ENCODE data around the gene ITIH4.

The ITIH4 gene

DNA sequence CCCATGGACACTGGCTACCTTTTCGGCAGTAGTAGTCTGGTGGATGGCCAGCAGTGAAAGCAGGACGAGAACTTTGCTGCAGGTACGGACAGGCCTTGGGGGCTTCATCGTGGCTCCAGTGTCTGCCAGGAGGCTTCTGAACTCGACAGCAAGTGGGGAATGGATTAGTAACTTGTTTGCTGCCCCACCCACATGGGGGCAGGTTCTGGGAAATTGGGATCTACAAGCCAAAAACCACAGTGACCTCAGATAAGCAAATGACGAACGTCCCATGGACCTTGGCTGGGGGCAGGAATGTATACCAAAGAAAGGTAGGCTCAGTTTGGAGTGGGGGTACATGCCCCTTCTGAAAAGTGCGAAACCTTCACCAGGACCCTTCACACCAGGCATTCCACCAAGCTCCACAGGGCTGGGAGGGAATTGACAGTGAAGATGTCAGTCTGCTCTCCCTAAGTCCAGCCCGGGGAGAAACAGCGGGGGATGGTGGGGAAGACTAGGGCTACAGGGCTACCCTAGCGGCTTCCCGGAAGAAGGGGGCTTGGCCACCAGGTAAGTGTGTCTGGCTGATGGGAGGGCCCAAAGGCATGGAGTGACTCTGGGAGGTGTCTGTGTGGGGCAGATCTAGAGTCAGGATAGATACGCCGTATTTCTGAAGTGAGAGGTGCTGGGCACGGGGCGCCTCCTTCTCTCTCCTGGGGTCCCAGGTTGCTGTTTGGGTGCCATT is at the start of gene ITIH4:
Gene ITIH4, minus strand, starts transcription at position 138 of the 724 bp plus-strand sequence. Its CDS starts 30 bp downstream, at position 108.
- DNase-seq (ENCODE audit: low read depth): no peak

DNA sequence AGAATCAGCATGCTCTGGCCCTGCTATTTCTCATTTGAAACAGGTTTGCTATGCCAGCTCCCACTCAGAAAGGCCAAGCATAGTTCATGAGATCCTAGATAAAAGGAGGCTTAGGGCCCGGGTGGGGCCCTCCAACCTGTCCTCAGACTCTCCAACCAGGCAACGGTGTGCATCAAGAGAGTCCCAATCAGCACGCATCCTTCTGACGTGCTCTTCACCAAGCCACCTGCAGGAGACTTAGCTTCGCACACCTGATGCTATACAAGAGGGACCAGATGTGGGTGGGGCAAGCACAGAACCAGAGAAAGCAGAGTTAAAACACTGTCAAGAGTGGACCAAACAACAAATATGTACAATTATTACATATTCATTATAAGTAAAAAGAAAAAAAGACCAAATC is 49.6 kb upstream of the ITIH4 start:
- no peak for DNase-seq (ENCODE audit: low read depth)

DNA sequence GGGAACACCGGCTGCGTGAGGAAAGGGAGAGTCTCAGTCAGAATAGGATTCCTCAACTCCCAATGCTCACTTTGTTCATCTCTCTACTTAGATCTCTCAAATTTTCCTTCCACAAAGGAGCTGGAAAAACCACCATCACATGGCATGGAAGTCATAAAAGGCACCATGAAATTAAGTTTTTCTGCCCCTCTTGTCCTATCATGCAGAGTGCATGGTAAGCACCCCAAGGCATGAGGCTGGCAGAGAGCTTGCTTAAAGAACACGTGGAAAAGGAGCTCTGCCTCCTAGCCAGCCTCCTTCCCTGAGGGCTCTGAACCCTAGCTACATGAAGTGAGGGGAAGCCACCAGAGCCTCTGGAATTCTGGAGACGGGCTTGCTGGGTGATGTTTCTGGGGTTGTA is 49.1 kb upstream of the ITIH4 start:
- DNase-seq (ENCODE audit: low read depth): no peak

DNA sequence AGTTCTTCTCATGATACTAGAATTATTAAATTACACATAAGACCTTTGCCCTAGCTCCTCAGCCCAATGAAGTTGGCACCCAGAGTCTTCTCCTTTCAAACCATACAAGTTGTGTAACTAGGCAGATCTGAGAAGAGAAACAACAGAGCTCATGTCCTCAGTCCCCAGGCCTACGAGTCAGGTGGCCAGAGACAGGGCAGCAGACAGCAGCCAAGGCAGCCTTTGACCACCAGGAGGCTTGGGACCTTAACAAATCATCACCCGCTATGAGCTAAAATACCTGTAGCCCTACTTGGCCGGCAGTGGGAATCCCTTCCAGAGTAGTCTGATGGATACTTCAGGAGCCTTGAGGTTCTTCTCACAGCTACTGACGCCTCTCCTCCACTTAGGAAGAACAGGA is 48.6 kb upstream of the ITIH4 start:
- no peak for DNase-seq (ENCODE audit: low read depth)

DNA sequence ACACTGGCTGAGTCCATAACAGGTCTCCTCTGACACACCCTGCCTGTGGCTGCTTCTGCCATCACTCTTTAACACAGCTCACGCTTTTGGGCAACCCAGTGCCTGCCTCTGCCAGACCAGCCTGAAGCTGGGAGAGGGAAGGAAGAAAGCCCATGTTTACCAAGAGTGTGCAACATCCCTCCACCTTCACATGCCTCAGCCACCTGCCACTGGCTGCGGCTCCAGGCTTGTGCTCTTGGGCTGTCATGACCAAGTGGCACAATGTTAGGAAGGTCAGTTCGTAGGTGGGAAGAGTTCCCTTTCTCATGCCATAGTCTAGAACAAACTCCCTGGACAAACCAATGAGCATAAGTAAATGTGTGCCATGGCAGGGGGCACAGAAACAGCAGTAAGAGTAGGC is 46.6 kb upstream of the ITIH4 start:
- no peak for DNase-seq (ENCODE audit: low read depth)

DNA sequence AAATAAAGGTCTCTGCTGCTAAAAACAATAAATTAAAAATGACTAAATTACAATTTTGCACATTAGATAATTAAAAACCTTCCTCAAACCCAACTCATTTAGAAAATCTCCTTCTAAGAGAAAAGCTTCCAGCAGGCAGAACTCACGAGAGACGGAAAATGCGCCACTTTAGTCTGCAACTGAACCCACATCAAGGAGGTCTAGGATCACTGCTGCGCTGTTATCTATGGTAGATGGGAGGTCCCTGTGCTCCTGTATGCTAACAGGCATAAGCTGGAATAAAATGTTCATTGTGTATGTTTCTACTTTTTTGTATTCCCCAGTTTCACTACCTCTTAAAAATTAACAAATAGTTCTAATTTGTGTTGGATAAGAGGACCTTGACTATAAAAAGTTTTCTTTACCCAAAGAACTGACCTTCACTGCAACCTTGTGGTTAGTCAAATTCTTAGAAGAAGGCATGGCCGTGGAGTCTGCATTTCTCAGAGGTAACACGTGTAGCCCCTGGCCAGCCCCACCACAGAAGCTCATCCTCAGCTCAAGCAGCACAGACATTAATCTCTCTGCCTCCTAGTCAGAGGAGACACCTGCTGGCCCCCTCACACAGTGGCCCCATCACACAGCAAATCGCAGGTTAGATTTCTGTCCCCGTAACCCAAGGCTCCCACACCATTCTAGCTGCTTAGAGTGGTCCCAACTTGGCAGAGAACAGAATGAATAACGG is 44.6 kb upstream of the ITIH4 start:
- no peak for DNase-seq (ENCODE audit: low read depth)

DNA sequence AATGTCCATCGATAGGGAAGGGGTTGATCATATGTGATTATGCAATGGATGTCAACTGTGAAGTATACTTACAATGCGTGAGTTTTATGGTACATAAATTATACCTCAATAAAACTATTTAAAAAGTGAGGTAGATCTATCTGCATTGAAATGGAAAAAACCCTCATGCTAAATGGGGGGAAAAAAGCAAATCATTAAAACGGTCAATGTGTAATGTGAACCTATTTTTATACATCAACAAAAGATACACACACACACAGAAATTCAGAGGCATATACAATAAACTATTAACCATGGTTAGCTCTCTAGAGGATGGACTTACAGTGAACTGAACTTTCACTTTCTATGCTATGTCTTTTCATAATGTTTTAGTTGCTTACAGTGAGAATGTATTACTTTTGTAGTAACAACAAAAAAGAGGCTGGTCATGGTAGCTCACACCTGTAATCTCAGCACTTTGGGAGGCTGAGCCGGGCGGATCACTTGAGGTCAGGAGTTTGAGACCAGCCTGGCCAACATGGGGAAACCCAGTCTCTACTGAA is 43.8 kb upstream of the ITIH4 start:
- no peak for DNase-seq (ENCODE audit: low read depth)

DNA sequence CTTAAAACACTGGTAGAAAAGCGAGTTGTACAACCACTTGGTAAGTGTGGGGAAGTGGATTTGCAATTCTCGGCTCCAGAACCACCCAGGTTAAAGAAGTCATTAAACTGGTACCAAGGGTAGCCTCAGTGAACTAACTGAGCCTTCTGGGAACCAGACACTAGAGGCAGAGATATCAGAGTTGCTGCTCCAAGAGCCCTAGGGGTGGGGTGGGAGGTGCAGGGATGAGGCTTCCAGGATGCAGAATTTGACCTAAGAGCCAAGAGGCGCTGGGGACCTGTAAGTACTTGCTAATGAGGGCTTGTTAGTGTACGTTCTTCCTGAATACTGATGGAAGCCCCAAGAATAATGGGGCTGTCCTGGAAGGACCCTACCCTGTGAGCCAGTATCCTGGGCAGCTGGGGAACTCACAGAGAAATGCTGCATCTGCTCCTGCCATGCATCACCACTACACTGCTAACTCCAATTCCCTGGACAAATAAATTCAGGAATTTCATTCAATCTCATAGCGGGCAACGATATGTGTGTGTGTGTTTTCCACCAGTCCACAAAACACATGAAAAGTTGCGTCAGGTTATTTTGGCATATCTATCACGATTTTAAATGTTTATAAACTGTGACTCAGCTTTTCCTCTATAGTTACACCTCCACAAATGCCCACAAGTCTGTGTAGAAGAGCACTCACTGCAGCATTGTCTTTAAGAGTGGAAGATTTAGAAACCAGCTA is 43.1 kb upstream of the ITIH4 start:
- no peak for DNase-seq (ENCODE audit: low read depth)

DNA sequence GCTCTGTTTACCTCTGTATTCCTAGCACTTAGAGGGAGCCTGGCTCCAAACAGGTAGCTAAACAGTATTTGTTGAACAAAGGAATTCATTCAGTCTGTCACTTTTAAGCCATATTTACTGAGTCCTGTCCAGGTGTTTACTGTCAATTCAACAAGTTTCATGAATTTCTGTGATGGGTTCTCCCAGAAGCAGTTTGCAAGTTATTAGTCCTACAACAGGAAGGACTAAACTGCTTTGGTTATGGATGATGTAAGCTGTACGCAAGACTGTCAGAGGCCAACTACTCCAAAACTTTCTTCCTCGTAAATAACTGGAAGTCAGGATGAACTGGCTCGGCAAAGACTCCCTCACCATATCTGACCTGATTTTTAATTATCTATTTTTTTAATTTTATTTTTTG is 41.8 kb upstream of the ITIH4 start:
- no peak for DNase-seq (ENCODE audit: low read depth)

DNA sequence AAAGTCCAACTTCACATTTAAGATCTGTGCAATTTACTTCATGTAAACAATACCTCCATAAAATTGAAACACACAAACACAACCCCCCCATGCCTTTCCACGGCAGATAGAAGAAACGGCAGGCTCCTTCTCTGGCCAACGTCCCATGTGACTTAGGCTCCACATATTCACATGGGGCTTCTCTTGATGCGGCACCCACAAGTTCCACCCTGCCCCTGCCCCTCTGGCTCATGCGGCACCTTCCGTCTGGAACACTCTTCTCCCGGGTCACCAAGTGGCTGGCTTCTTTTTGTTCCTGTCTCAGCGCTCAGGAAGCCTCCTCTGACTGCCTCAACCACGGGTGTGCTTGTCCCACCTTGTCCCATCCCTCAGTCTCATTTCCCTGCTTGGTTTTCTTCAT is 41.3 kb upstream of the ITIH4 start:
- no peak for DNase-seq (ENCODE audit: low read depth)

DNA sequence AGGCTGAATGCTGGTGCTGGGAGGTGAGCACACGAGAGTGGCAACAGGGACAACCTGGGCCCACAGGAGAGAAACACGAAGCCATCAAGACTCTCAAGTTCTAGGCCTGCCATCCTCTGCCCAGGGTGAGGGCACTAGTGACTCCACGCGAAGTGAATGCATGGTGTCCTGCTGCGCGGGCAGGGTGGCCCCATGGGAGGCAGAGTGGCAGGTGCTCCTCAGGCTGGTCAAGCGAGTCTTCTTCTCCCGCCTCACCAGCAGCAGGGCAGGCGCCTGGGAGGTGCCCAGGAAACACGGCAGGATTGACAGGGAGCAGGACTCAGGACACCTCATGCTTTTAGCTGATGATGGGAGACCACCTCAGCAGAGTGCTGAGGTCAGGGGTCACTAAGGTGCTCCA is 40.0 kb upstream of the ITIH4 start:
- no peak for DNase-seq (ENCODE audit: low read depth)

DNA sequence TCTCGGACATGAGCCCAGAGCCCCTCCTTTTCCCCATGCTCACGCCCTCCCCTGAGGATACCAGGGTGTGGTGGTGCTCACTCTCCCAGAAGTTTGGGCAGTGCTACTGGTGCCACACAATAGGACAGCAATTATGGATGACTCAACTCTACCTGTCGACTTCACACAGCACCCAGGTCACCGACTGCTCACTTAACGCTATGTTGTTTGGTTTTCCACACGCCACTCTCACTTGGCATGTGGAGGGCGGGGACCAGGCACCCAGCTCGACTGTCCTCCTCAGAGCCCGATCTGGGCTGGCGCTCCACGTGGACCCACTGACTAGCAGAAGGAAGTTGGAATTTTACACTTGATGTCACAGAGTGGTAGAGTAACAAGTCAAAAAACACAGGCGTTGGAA is 36.0 kb upstream of the ITIH4 start:
- DNase-seq (ENCODE audit: low read depth): no peak

DNA sequence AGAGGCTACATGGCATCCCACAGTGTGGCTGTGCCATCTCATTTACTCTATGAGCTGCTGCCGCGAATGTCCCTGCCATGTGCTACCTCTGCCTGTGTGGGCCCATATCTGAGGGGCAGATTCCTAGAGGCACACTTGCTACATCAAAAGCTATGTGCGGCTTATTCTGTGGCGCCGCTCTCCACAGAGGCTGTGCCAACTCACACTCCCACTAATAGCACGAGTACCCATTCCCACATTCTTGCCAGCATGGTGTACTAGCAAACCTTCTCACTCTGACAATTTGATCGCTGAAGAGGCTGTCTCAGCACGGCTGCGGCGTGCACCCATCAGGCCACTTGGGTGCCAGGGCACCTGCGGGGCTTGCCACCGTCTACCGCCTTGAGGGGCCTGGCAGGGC is 35.5 kb upstream of the ITIH4 start:
- DNase-seq (ENCODE audit: low read depth): no peak

DNA sequence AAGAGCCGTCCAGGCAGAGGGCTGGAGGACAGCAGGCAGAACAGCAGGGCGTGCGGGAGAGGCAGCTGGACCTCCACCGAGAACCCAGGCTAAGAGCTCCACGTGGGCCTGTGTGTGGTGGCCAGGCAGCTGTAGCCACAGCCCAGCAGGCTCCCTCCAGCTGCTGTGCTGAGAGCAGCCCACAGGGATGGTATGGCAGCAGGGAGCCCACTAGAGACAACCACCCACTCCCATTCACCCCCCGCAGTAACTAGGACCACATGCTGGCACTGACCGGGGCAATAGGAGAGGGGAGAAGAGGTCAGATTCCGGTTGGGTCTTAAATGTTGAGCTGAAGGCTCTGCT is 29.9 kb upstream of the ITIH4 start:
- no peak for DNase-seq (ENCODE audit: low read depth)

DNA sequence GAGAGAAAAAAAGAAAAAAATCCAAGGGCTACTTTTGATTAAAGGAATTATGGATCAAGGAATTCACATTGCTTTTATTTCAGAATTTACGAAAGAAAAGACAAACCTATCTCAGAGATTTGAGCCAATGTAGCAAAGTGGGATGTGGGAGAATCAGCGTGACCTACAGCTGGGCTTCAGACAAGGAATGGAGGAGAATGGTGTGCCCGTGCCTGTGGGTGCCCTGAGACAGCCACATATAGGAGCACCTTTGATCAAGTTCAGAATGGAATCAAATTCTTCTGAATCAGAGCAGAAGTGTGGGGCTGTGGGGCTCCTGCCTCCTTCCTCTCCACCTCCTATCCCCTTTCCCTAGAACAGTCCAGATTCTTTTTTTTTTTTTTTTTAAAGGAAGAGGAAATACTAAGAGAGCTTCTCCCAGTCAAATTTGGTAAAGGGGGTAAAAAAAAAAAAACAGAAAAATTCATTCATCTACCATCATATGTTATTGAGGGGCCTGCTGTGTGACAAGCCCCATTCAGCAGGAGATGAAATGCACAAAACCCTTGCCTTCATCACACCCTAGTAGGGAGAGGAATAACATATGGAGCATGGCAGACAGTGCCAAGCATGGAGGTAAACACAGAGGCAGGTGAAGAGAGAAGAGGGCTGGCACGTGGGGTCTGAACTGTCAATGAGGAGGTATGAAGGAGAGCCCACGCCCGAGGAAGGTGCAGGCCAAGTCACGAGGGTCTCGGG is 29.4 kb upstream of the ITIH4 start:
- DNase-seq (ENCODE audit: low read depth): no peak

DNA sequence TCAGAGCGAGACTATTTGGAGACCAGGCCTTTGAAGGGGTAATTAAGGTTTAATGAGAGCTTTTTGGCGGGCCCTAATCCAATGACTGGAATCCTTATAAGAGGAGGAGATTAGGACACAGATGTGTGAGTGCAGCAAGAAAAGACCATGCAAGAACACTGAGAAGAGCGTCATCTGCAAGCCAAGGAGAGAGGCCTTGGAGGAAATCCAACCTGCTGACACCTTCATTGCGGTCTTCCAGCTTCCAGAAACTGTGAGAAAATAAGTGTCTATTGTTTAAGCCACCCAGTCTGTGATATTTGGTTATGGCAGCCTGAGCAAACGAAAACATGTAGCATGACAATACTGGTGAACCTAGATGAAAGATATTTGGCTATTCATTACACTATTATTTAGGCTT is 27.4 kb upstream of the ITIH4 start:
- DNase-seq (ENCODE audit: low read depth): no peak

DNA sequence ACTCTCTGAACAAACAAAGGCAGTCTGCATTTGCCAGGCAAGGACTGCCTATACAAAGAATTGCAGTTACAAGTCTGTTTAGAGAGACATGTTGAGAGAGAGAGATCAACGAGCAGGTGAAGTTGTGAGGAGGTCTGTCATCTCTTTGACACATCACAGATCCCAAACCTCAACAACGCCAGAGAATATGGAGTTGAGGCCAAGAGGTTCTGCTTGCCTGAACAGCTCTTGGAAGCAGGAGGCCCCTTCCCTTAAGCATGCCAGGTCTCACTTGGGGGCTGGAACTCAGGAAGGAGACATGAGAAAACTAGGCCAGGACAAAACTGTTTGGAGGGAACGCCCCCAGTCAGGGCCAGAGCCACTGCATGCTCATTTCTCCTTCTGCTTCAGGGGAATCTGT is 26.7 kb upstream of the ITIH4 start:
- no peak for DNase-seq (ENCODE audit: low read depth)

DNA sequence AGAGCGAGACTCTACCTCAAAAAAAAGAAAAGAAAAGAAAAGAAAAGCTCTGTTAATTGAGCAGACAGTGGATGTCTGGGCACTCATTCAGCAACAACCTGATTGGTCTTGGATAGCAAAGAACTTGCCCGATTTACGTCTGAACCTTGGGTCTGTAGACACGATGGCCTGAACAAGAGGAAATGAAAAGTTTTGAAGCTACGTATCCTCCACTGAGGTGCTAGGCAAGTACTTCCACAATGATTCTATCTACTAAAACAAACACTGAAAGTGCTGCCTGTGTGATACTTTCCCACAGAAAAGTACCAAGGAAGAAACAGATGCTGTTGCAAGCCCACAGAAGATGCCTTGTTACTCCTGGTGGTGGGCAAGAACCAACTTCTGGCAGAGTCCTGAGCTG is 26.2 kb upstream of the ITIH4 start:
- DNase-seq (ENCODE audit: low read depth): no peak

DNA sequence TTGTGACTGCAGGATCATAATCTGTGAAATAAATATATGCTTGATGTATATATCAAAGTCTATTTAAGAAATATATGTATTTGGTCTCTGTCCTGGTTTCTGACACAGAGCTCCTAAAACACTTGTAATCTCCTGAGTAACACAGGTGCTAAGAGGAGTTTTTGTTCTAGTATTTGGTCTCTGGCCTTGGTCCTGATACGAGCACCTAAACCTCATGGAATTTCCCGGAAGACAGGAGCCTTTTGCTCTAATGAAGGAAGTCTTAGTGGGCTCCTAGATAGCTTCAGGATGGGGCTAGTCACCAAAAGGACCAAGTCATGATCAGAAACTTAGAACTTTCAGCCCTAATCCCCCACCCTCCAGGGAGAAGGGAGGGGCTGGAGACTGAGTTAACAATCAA is 23.5 kb upstream of the ITIH4 start:
- DNase-seq (ENCODE audit: low read depth): no peak

DNA sequence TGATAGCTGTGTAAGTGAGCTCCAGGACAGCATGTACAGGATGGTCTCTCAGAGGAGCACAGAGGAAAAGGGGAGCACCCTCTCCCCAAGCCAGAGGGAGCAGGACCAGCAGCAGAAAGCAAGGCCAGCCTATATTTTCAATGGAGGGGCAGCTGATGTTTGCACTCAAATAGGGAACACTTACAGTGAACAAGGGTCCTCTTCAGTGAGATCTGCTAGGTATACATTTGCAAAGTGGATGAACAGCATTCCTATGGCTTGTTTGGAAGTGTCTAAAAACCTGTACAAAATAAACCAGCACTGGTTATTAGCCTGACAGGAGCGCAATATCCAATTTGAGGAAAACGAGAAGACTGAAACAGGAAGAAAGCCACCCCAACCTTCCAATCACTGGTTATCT is 21.9 kb upstream of the ITIH4 start:
- no peak for DNase-seq (ENCODE audit: low read depth)

DNA sequence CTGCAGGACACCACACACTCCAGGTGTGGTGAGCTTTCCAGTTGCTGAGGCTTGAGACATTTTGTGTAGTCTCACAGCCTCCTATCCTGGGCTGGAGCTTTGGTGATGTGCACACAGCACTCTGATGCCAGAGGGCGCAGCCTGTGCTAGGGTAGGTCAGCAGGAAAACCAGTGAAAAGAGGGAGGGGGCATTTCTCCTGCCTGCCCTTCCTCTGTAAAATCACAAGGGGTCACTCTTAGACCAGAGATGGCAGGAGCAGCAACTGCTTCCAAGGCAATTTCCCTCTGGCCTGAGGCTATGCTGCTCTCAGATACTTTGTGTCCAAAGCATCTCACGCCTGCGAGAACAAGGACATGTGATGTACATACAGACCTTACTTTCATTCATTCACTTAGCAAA is 20.9 kb upstream of the ITIH4 start:
- no peak for DNase-seq (ENCODE audit: low read depth)

DNA sequence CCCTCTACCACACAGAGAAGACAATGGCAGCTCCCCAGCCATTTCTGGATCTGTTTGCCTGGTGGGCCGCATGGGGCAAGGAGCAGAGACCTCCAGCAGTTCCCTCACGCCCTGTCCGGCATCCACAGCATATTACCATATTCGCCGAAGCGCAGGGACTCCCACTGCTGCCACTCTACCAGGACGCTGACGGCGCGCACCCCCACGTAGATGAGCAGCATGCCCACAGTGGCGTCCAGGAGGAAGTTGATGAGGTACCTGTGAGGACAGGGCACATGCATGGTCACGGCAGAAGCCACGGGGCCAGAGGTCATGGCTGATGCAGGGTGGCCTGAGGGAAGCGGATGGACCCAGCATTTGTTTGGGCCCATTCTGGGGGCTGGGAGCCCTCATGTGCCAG is 19.2 kb upstream of the ITIH4 start:
- DNase-seq (ENCODE audit: low read depth): no peak

Data from stimulated activated CD8-positive, alpha-beta memory T cell treated with anti-CD3 and anti-CD28 coated beads, Interleukin-15, amount 100 ng/mL, for 24 hours (primary cell).